Endometrium (tissue), 2 donors: ENCODE measurements around the gene BMPR1A.

Experiments
- FAIRE-seq: peaks from 2 replicates; lab custom pipeline; 2012; peaks lifted over from hg19 to GRCh38; lab: Jason Lieb, UNC
- donor health status: control.
- donor health status: control.

The BMPR1A gene

GRCh38 chr10:86802473-86803108, 46.2 kb downstream of the BMPR1A start:
- FAIRE-seq: no peak

GRCh38 chr10:86803156-86803555, 46.7 kb downstream of the BMPR1A start:
- no peak for FAIRE-seq

- FAIRE-seq: no peak
Observed at GRCh38 chr10:86804805-86805204, 48.4 kb downstream of the BMPR1A start.

- no peak for FAIRE-seq
Observed at GRCh38 chr10:86813101-86813500, 56.7 kb downstream of the BMPR1A start.

- FAIRE-seq: no peak
Observed at GRCh38 chr10:86813982-86814381, 57.6 kb downstream of the BMPR1A start.

GRCh38 chr10:86815035-86815617, 58.7 kb downstream of the BMPR1A start:
- no peak for FAIRE-seq

- no peak for FAIRE-seq
Observed at GRCh38 chr10:86815640-86816039, 59.2 kb downstream of the BMPR1A start.

GRCh38 chr10:86817246-86817645, 60.8 kb downstream of the BMPR1A start:
- no peak for FAIRE-seq

- no peak for FAIRE-seq
Observed at GRCh38 chr10:86819567-86819966, 63.1 kb downstream of the BMPR1A start.

GRCh38 chr10:86820509-86820908, 64.1 kb downstream of the BMPR1A start:
- FAIRE-seq: no peak

- FAIRE-seq: no peak
Observed at GRCh38 chr10:86821388-86821999, 65.1 kb downstream of the BMPR1A start.

GRCh38 chr10:86823565-86823964, 67.1 kb downstream of the BMPR1A start:
- FAIRE-seq: no peak

GRCh38 chr10:86824151-86824550, 67.7 kb downstream of the BMPR1A start:
- no peak for FAIRE-seq

GRCh38 chr10:86825366-86825765, 68.9 kb downstream of the BMPR1A start:
- no peak for FAIRE-seq

- no peak for FAIRE-seq
Observed at GRCh38 chr10:86827639-86828038, 71.2 kb downstream of the BMPR1A start.

- FAIRE-seq: no peak
Observed at GRCh38 chr10:86828145-86828544, 71.7 kb downstream of the BMPR1A start.

- FAIRE-seq: no peak
Observed at GRCh38 chr10:86829472-86829871, 73.1 kb downstream of the BMPR1A start.

- FAIRE-seq: no peak
Observed at GRCh38 chr10:86830043-86830591, 73.7 kb downstream of the BMPR1A start.

- no peak for FAIRE-seq
Observed at GRCh38 chr10:86833969-86834368, 77.5 kb downstream of the BMPR1A start.

- FAIRE-seq: peak; percentile 94
Observed at GRCh38 chr10:86836044-86836443, 79.6 kb downstream of the BMPR1A start.

GRCh38 chr10:86837663-86838062, 81.2 kb downstream of the BMPR1A start:
- FAIRE-seq: no peak

GRCh38 chr10:86840498-86840897, 84.1 kb downstream of the BMPR1A start:
- FAIRE-seq: no peak

GRCh38 chr10:86846088-86846487, 89.7 kb downstream of the BMPR1A start:
- FAIRE-seq: no peak

- no peak for FAIRE-seq
Observed at GRCh38 chr10:86848747-86849146, 92.3 kb downstream of the BMPR1A start.
